ENCODE results near the gene CCDC106.
A peak's percentile ranks its signal among the peaks of the same experiment; 100 is the strongest.

Gene CCDC106

GRCh38 chr19:55668603-55669348 lies 20.8 kb downstream of the CCDC106 start:
- no peak for DNase-seq (ENCODE audit: low spot score)

GRCh38 chr19:55669418-55670279 lies 21.6 kb downstream of the CCDC106 start:
- DNase-seq (ENCODE audit: low spot score), result no peak

GRCh38 chr19:55670280-55671053 lies 22.5 kb downstream of the CCDC106 start:
- no peak for DNase-seq (ENCODE audit: low spot score)

GRCh38 chr19:55671054-55671378 lies 23.0 kb downstream of the CCDC106 start:
- no peak for DNase-seq (ENCODE audit: low spot score)

GRCh38 chr19:55672418-55672817 lies 24.4 kb downstream of the CCDC106 start:
- DNase-seq (ENCODE audit: low spot score), result no peak

GRCh38 chr19:55673465-55673864 lies 25.5 kb downstream of the CCDC106 start:
- DNase-seq (ENCODE audit: low spot score), result no peak

- DNase-seq (ENCODE audit: low spot score), result no peak
Observed at GRCh38 chr19:55673889-55674288, 25.9 kb downstream of the CCDC106 start.

- DNase-seq (ENCODE audit: low spot score), result no peak
Observed at GRCh38 chr19:55674459-55674840, 26.4 kb downstream of the CCDC106 start.

- DNase-seq (ENCODE audit: low spot score), result peak; percentile 99
Observed at GRCh38 chr19:55674841-55675660, 27.0 kb downstream of the CCDC106 start, which contains the start of gene EPN1. TSS of gene EPN1 (plus strand) at chr19:55675226. CDS start at chr19:55678628, 3,402 bp downstream.

GRCh38 chr19:55675661-55676354 lies 27.8 kb downstream of the CCDC106 start:
- no peak for DNase-seq (ENCODE audit: low spot score)

- DNase-seq (ENCODE audit: low spot score), result no peak
Observed at GRCh38 chr19:55676383-55676782, 28.4 kb downstream of the CCDC106 start.

- no peak for DNase-seq (ENCODE audit: low spot score)
Observed at GRCh38 chr19:55676889-55677505, 29.0 kb downstream of the CCDC106 start.

- no peak for DNase-seq (ENCODE audit: low spot score)
Observed at GRCh38 chr19:55677572-55678028, 29.6 kb downstream of the CCDC106 start.

GRCh38 chr19:55678121-55678671 lies 30.2 kb downstream of the CCDC106 start:
- DNase-seq (ENCODE audit: low spot score), result no peak

- no peak for DNase-seq (ENCODE audit: low spot score)
Observed at GRCh38 chr19:55679343-55680257, 31.6 kb downstream of the CCDC106 start.

GRCh38 chr19:55680339-55681130 lies 32.5 kb downstream of the CCDC106 start:
- no peak for DNase-seq (ENCODE audit: low spot score)

GRCh38 chr19:55681131-55682092 lies 33.4 kb downstream of the CCDC106 start:
- no peak for DNase-seq (ENCODE audit: low spot score)

Measured in AG08395 (cell line).